Memory B cell (primary cell): ENCODE results near the gene NLRC5.
"Not testable (repeated sequence)": the region's sequence is repeated elsewhere in the genome, so short reads cannot be mapped to it uniquely, and the experiment has no call there.

ENCODE experiments used
- ATAC-seq: fragments of 150-1000 bp; cut with Tn5 transposase; 2 replicates; pipeline ENCODE4 v1.10.0; 2021; ENCODE audit warnings: low read depth, mild to moderate bottlenecking, moderate library complexity
- DNase-seq, 2 donors: peaks; one replicate each; pipeline ENCODE4 v3.0.0; 2022; ENCODE audit warnings: low spot score in 2 of 2
- H3K27ac Mint-ChIP-seq: one replicate; pipeline ENCODE4 v1.8.0; 2022; ENCODE audit warnings: mild to moderate bottlenecking, moderate library complexity, mixed read lengths
- H3K27me3 Mint-ChIP-seq: one replicate; pipeline ENCODE4 v1.8.0; 2022; ENCODE audit warnings: mixed read lengths
- H3K36me3 Mint-ChIP-seq: one replicate; pipeline ENCODE4 v1.8.0; 2022; ENCODE audit warnings: mild to moderate bottlenecking, mixed read lengths
- H3K4me1 Mint-ChIP-seq: one replicate; pipeline ENCODE4 v1.8.0; 2022; ENCODE audit warnings: mixed read lengths
- H3K4me3 Mint-ChIP-seq: one replicate; pipeline ENCODE4 v1.8.0; 2022; ENCODE audit warnings: mild to moderate bottlenecking, moderate library complexity, mixed read lengths
- H3K9me3 Mint-ChIP-seq: one replicate; pipeline ENCODE4 v1.8.0; 2022; ENCODE audit warnings: mixed read lengths

The NLRC5 gene

GRCh38 chr16:57108432-57108831 is 119.1 kb downstream of the NLRC5 start:
- ATAC-seq (no peak), DNase-seq (no peak)
- Mint-ChIP-seq H3K27me3 (peaks cover 2% of the 10 kb centered on the region), H3K9me3 (no peaks in the 10 kb centered on the region), H3K4me3 (no peak overlapping the region), H3K27ac (no peak overlapping the region), H3K4me1 (peaks cover 2% of the 10 kb centered on the region), H3K36me3 (no peaks in the 10 kb centered on the region)

- H3K27me3 Mint-ChIP-seq, H3K9me3 Mint-ChIP-seq, H3K27ac Mint-ChIP-seq, H3K4me3 Mint-ChIP-seq, H3K36me3 Mint-ChIP-seq, H3K4me1 Mint-ChIP-seq, DNase-seq, ATAC-seq: not testable (repeated sequence)
These were observed 120.1 kb downstream of the NLRC5 start for GRCh38 chr16:57109259-57110105.

- DNase-seq (no peak), ATAC-seq (no peak)
- peaks cover under 1% of the 10 kb centered on the region for H3K4me1 Mint-ChIP-seq
- no peaks in the 10 kb centered on the region for H3K9me3 Mint-ChIP-seq
- H3K4me3 Mint-ChIP-seq: no peak overlapping the region
- no peak overlapping the region for H3K27ac Mint-ChIP-seq
- H3K36me3 Mint-ChIP-seq: no peaks in the 10 kb centered on the region
- peaks cover 2% of the 10 kb centered on the region for H3K27me3 Mint-ChIP-seq
These were observed 121.6 kb downstream of the NLRC5 start for GRCh38 chr16:57110937-57111336.

GRCh38 chr16:57111420-57111819 is 122.1 kb downstream of the NLRC5 start:
- no peak overlapping the region for H3K27ac Mint-ChIP-seq
- H3K4me3 Mint-ChIP-seq: no peak overlapping the region
- H3K36me3 Mint-ChIP-seq: no peaks in the 10 kb centered on the region
- peaks cover 4% of the 10 kb centered on the region for H3K27me3 Mint-ChIP-seq
- H3K4me1 Mint-ChIP-seq: peaks cover 3% of the 10 kb centered on the region
- no peaks in the 10 kb centered on the region for H3K9me3 Mint-ChIP-seq
- ATAC-seq (no peak), DNase-seq (no peak)

GRCh38 chr16:57112403-57113041 is 123.2 kb downstream of the NLRC5 start:
- Mint-ChIP-seq H3K9me3 (no peaks in the 10 kb centered on the region), H3K4me3 (no peak overlapping the region), H3K27me3 (peaks cover 4% of the 10 kb centered on the region), H3K36me3 (no peaks in the 10 kb centered on the region), H3K27ac (no peak overlapping the region), H3K4me1 (peaks cover 3% of the 10 kb centered on the region)
- no peak for DNase-seq
- ATAC-seq: no peak

GRCh38 chr16:57113042-57113453 is 123.7 kb downstream of the NLRC5 start:
- H3K27me3 Mint-ChIP-seq: peaks cover 4% of the 10 kb centered on the region
- H3K4me3 Mint-ChIP-seq: no peak overlapping the region
- ATAC-seq (no peak), DNase-seq (no peak)
- peaks cover 3% of the 10 kb centered on the region for H3K4me1 Mint-ChIP-seq
- no peaks in the 10 kb centered on the region for H3K36me3 Mint-ChIP-seq
- H3K27ac Mint-ChIP-seq: no peak overlapping the region
- no peaks in the 10 kb centered on the region for H3K9me3 Mint-ChIP-seq

- Mint-ChIP-seq H3K4me1 (peaks cover 3% of the 10 kb centered on the region), H3K27me3 (peaks cover 4% of the 10 kb centered on the region), H3K9me3 (no peaks in the 10 kb centered on the region), H3K4me3 (no peak overlapping the region), H3K27ac (no peak overlapping the region), H3K36me3 (no peaks in the 10 kb centered on the region)
- no peak for DNase-seq
- ATAC-seq: no peak
These were observed 124.3 kb downstream of the NLRC5 start for GRCh38 chr16:57113664-57114063.

- Mint-ChIP-seq H3K9me3 (no peaks in the 10 kb centered on the region), H3K4me3 (no peak overlapping the region), H3K27ac (no peak overlapping the region), H3K4me1 (peaks cover 5% of the 10 kb centered on the region), H3K27me3 (peaks cover 4% of the 10 kb centered on the region), H3K36me3 (no peaks in the 10 kb centered on the region)
- ATAC-seq (no peak), DNase-seq (no peak)
These were observed 125.8 kb downstream of the NLRC5 start for GRCh38 chr16:57115168-57115513.

- Mint-ChIP-seq H3K36me3 (no peaks in the 10 kb centered on the region), H3K27me3 (peaks cover 3% of the 10 kb centered on the region), H3K4me3 (no peak overlapping the region), H3K9me3 (no peaks in the 10 kb centered on the region), H3K4me1 (peaks cover 5% of the 10 kb centered on the region), H3K27ac (no peak overlapping the region)
- ATAC-seq: no peak
- DNase-seq: no peak
These were observed 126.3 kb downstream of the NLRC5 start for GRCh38 chr16:57115514-57116182.

GRCh38 chr16:57118461-57119084 is 129.2 kb downstream of the NLRC5 start:
- Mint-ChIP-seq H3K27ac (no peak overlapping the region), H3K4me3 (no peak overlapping the region), H3K27me3 (peaks cover 3% of the 10 kb centered on the region), H3K36me3 (no peaks in the 10 kb centered on the region), H3K4me1 (peaks cover 5% of the 10 kb centered on the region), H3K9me3 (no peaks in the 10 kb centered on the region)
- DNase-seq (no peak), ATAC-seq (no peak)

- no peaks in the 10 kb centered on the region for H3K9me3 Mint-ChIP-seq
- ATAC-seq (no peak), DNase-seq (no peak)
- no peaks in the 10 kb centered on the region for H3K36me3 Mint-ChIP-seq
- H3K27ac Mint-ChIP-seq: no peak overlapping the region
- H3K4me3 Mint-ChIP-seq: no peak overlapping the region
- H3K4me1 Mint-ChIP-seq: peaks cover 7% of the 10 kb centered on the region
- no peaks in the 10 kb centered on the region for H3K27me3 Mint-ChIP-seq
These were observed 134.0 kb downstream of the NLRC5 start for GRCh38 chr16:57123216-57123973.

GRCh38 chr16:57123974-57124674 is 134.8 kb downstream of the NLRC5 start:
- H3K9me3 Mint-ChIP-seq: no peaks in the 10 kb centered on the region
- H3K27me3 Mint-ChIP-seq: no peaks in the 10 kb centered on the region
- no peaks in the 10 kb centered on the region for H3K36me3 Mint-ChIP-seq
- no peak for ATAC-seq
- H3K27ac Mint-ChIP-seq: no peak overlapping the region
- H3K4me1 Mint-ChIP-seq: peaks cover 14% of the 10 kb centered on the region
- H3K4me3 Mint-ChIP-seq: no peak overlapping the region
- DNase-seq: no peak

- Mint-ChIP-seq H3K9me3 (no peaks in the 10 kb centered on the region), H3K4me1 (peaks cover 15% of the 10 kb centered on the region), H3K4me3 (no peak overlapping the region), H3K36me3 (no peaks in the 10 kb centered on the region), H3K27me3 (no peaks in the 10 kb centered on the region), H3K27ac (no peak overlapping the region)
- ATAC-seq: no peak
- DNase-seq: no peak
These were observed 136.0 kb downstream of the NLRC5 start for GRCh38 chr16:57125376-57125775.
